ENCODE results near the gene GRM2. TPM values are rescaled to one million over a fixed set of nuclear protein-coding genes. Genes with fewer than 3 reads are reported as not detected.

The GRM2 gene
- total and polyA plus RNA-seq, 2 of the 8 experiments (the other 6 are each of a cell fraction or from before 2014, with no cell fraction given): 3.9 to 10.5 TPM

DNA sequence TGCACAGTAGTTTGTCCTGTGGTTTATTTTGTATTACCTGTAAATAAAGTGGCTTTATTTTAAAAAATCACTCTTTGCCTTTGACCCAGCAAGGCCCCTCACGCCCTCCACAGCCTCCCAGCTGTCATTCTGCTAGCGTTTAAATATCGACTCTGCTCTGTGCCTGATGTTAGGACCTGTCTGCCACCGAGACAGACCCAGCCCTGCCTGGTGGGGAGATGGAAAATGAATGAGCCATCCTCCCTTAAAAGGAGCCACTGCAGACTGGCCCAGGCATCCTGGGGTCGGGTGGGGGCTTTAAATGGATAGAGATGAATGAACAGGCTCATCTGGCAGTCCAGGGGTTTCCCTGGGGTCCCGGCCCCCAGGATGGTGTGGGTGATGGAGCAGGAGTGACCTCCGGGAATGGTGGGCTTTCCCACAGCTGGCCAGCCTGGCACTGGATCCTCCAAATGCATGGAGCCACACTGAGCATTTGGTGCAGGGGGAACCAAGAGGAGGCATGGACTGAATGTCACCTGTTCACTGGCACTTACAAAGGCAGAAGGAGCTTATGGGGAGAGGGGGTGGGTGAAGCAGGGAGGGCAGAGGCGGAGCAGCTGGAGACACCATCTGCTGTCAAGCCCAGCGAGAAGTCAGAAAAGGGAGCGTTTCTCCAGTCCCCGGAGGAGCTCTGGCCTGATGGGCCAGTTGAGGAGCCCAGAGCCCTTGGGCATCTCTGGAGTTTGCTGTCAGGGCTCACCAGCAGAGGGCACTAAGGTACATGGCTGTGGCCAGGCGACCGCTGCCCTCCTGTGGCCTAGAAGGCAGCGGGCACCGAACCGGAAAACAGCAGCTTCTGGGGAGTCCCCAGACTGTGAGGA, 11.9 kb downstream of the GRM2 start:
- Histone ChIP-seq H3K4me3 (ENCODE audit: extremely low read depth in 1 of 4, insufficient read depth in 2 of 4, low read depth in 3 of 4, low read length in 4 of 4) (no peak overlapping the region), H3K9ac (replicated peaks in 1 of 4; ENCODE audit: extremely low read depth in 1 of 4, low read depth in 3 of 4, low read length in 3 of 4) (no peak overlapping the region), H3K23ac (ENCODE audit: insufficient read length) (no peak overlapping the region), H3K18ac (ENCODE audit: extremely low read depth, low read length) (no peak overlapping the region), H3K23me2 (ENCODE audit: low read depth, low read length) (peaks cover 2% of the 10 kb centered on the region; the same call in 1 of the 2 replicates), H3K79me2 (ENCODE audit: control insufficient read depth in 1 of 2, insufficient read depth in 2 of 2, low read length in 2 of 2) (no peaks in the 10 kb centered on the region), H3K79me1 (ENCODE audit: low read depth, low read length) (no peaks in the 10 kb centered on the region), H2BK5ac (ENCODE audit: low read depth, low read length) (no peak overlapping the region), H3K4ac (replicated peaks; ENCODE audit: insufficient read length, low read depth, low read length) (no peak overlapping the region), H3K27ac (ENCODE audit: low read depth, low read length) (no peak overlapping the region), H2BK12ac (ENCODE audit: low read depth, low read length) (no peak overlapping the region), H2AFZ (ENCODE audit: low read length) (0 out of 2 replicates have a peak overlapping the region, but pooled peaks have one; percentile 25), H2BK20ac (ENCODE audit: low read length) (no peak overlapping the region), H2AK5ac (ENCODE audit: low read depth, low read length) (no peak overlapping the region), H2BK120ac (replicated peaks; ENCODE audit: low read depth, low read length) (no peak overlapping the region), H3K36me3 (ENCODE audit: control insufficient read depth in 2 of 4, insufficient read depth in 4 of 4, low read length in 3 of 4) (no peaks in the 10 kb centered on the region), H3K4me1 (replicated peaks in 1 of 4; ENCODE audit: control insufficient read depth in 3 of 4, insufficient read depth in 4 of 4, low read length in 3 of 4) (no peaks in the 10 kb centered on the region; a peak in 1 of 7 replicates), H3K14ac (ENCODE audit: insufficient read length) (no peak overlapping the region), H3K9me3 (ENCODE audit: insufficient read depth in 2 of 2, low read depth in 1 of 2, low read length in 1 of 2) (no peaks in the 10 kb centered on the region), H4K20me1 (replicated peaks in 1 of 2; ENCODE audit: control insufficient read depth in 1 of 2, insufficient read depth in 2 of 2, low read length in 2 of 2) (peaks cover 0 to 3% of the 10 kb centered on the region in 2 experiments), H4K5ac (ENCODE audit: insufficient read length, low read depth, low read length) (no peak overlapping the region), H4K91ac (replicated peaks; ENCODE audit: insufficient read length, low read length) (no peak overlapping the region), H4K8ac (ENCODE audit: extremely low read depth, insufficient read depth, low read length) (no peak overlapping the region), H3K56ac (replicated peaks; ENCODE audit: insufficient read length, low read depth, low read length) (no peak overlapping the region), H2BK15ac (ENCODE audit: low read length) (no peak overlapping the region), H3K27me3 (replicated peaks in 1 of 4; ENCODE audit: control insufficient read depth in 3 of 4, extremely low read depth in 1 of 4, insufficient read depth in 3 of 4, low read length in 3 of 4) (no peaks in the 10 kb centered on the region), H3K4me2 (ENCODE audit: insufficient read depth in 1 of 2, low read depth in 2 of 2, low read length in 2 of 2) (no peak overlapping the region)
- ChIA-PET CTCF (ENCODE audit: partially characterized antibody) (interaction anchor here (0.6 to 4.4 kb wide), 45 partner anchors 9 to 634 kb away, joined by 3 to 108 read pairs (median 4); partner anchors contain the start of gene GRM2), POLR2A (ENCODE audit: partially characterized antibody) (interaction anchor here (1.1 to 1.7 kb wide), 4 partner anchors 80 to 329 kb away, joined by 3 to 7 read pairs (median 3); no protein-coding TSS in a partner anchor)
- FAIRE-seq (peak; percentile 57), DNase-seq (ENCODE audit: low read depth in 1 of 2, low spot score in 2 of 2) (peak; percentile 69 to 92)
- 56% methylated on average over 16 of the region's 16 CpGs; no CpG with 5 or more reads in 1 of the 2 experiments for WGBS, 2 experiments (ENCODE audit: extremely low coverage in 1 of 2, insufficient coverage in 1 of 2, insufficient read length in 1 of 2, insufficient replicate concordance in 2 of 2, low coverage in 1 of 2, low lambda C conversion rate in 2 of 2, missing lambda C conversion rate in 1 of 2)
- no peak for TF ChIP-seq BACH1 (IDR thresholded peaks at IDR 0.05; ENCODE audit: low read length)
- TF ChIP-seq TEAD4 (IDR thresholded peaks at IDR 0.05; ENCODE audit: low read depth, low read length): no peak
- TF ChIP-seq JUND (IDR thresholded peaks at IDR 0.05; ENCODE audit: low read length): 0 out of 2 replicates have a peak, but pooled peaks have one; percentile 19
- no peak for TF ChIP-seq SAP30 (IDR thresholded peaks at IDR 0.05; ENCODE audit: insufficient read depth, insufficient replicate concordance, low read length)
- no peak for TF ChIP-seq SRF (IDR thresholded peaks at IDR 0.05; ENCODE audit: low read depth, low read length)
- no peak for TF ChIP-seq POLR2AphosphoS5 (IDR thresholded peaks at IDR 0.05; ENCODE audit: low read depth, low read length)
- TF ChIP-seq EGR1 (IDR thresholded peaks at IDR 0.05; ENCODE audit: borderline replicate concordance, low read depth, low read length): no peak
- TF ChIP-seq, protein P1, sequence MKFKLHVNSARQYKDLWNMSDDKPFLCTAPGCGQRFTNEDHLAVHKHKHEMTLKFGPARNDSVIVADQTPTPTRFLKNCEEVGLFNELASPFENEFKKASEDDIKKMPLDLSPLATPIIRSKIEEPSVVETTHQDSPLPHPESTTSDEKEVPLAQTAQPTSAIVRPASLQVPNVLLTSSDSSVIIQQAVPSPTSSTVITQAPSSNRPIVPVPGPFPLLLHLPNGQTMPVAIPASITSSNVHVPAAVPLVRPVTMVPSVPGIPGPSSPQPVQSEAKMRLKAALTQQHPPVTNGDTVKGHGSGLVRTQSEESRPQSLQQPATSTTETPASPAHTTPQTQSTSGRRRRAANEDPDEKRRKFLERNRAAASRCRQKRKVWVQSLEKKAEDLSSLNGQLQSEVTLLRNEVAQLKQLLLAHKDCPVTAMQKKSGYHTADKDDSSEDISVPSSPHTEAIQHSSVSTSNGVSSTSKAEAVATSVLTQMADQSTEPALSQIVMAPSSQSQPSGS (IDR thresholded peaks at IDR 0.05; ENCODE audit: low read length): peak; percentile 45; the same call in 1 of the 2 replicates
- no peak for TF ChIP-seq SP2 (IDR thresholded peaks at IDR 0.05; ENCODE audit: low read length)

Measured in H1 (cell line).